Mesendoderm (in vitro differentiated cells): ENCODE measurements around the gene SPDYE16.
"Not testable (repeated sequence)": the region's sequence is repeated elsewhere in the genome, so short reads cannot be mapped to it uniquely, and the experiment has no call there.

Experiments used
- DNase-seq: peaks from one replicate; pipeline ENCODE4 v3.0.0; 2013
- H2AK5ac ChIP-seq: 2 replicates; pipeline ENCODE4 v1.6.1; 2013; ENCODE audit warnings: low read length, inconsistent platforms
- H2BK120ac ChIP-seq: 2 replicates; pipeline ENCODE4 v1.6.1; 2013; ENCODE audit warnings: low read depth, mild to moderate bottlenecking, low read length, moderate library complexity, mixed read lengths
- H2BK15ac ChIP-seq: replicated peaks from 2 replicates; pipeline ENCODE4 v1.6.1; 2013; ENCODE audit warnings: low read depth, mild to moderate bottlenecking, moderate library complexity
- H2BK5ac ChIP-seq: 2 replicates; pipeline ENCODE4 v1.6.1; 2013; ENCODE audit warnings: low read length, inconsistent platforms
- H3K18ac ChIP-seq: 2 replicates; pipeline ENCODE4 v1.6.1; 2013; ENCODE audit warnings: mild to moderate bottlenecking, low read length, mixed read lengths
- H3K23ac ChIP-seq: one replicate; pipeline ENCODE4 v1.6.1; 2013; ENCODE audit warnings: low read length
- H3K27ac ChIP-seq: 2 replicates; pipeline ENCODE4 v1.5.1; 2013; ENCODE audit warnings: low read depth, mild to moderate bottlenecking, inconsistent platforms, low read length, moderate library complexity
- H3K27me3 ChIP-seq: 2 replicates; pipeline ENCODE4 v1.6.1; 2013; ENCODE audit warnings: low read length, control low read depth, mild to moderate bottlenecking, inconsistent platforms; ENCODE audit not compliant: insufficient read depth, poor library complexity
- H3K36me3 ChIP-seq: 2 replicates; pipeline ENCODE4 v1.6.1; 2013; ENCODE audit warnings: low read length, inconsistent platforms; ENCODE audit not compliant: control insufficient read depth, insufficient read depth
- H3K4ac ChIP-seq: one replicate; pipeline ENCODE4 v1.6.1; 2013; ENCODE audit warnings: low read depth, mild to moderate bottlenecking, low read length, moderate library complexity
- H3K4me1 ChIP-seq: 2 replicates; pipeline ENCODE4 v1.6.1; 2013; ENCODE audit warnings: low read depth, low read length, inconsistent platforms; ENCODE audit not compliant: control insufficient read depth
- H3K4me2 ChIP-seq: 2 replicates; pipeline ENCODE4 v1.6.1; 2013; ENCODE audit warnings: low read length
- H3K4me3 ChIP-seq: 2 replicates; pipeline ENCODE4 v1.5.1; 2013; ENCODE audit warnings: mild to moderate bottlenecking, low read length
- H3K56ac ChIP-seq: one replicate; pipeline ENCODE4 v1.6.1; 2013; ENCODE audit warnings: low read length
- H3K79me1 ChIP-seq: 2 replicates; pipeline ENCODE4 v1.6.1; 2013; ENCODE audit warnings: low read length, inconsistent platforms
- H3K79me2 ChIP-seq: 2 replicates; pipeline ENCODE4 v1.6.1; 2013; ENCODE audit warnings: mild to moderate bottlenecking, low read length; ENCODE audit not compliant: control insufficient read depth, insufficient read depth
- H3K9ac ChIP-seq: 2 replicates; pipeline ENCODE4 v1.6.1; 2013; ENCODE audit warnings: low read length, inconsistent platforms
- H4K5ac ChIP-seq: one replicate; pipeline ENCODE4 v1.6.1; 2013; ENCODE audit warnings: low read length
- H4K8ac ChIP-seq: one replicate; pipeline ENCODE4 v1.6.1; 2013; ENCODE audit warnings: low read depth, mild to moderate bottlenecking, control low read depth, low read length, moderate library complexity
- WGBS: extraction: QIAGEN DNeasy Blood & Tissue Kit; methylation state at CpG from one replicate; pipeline ENCODE4 v1.1.7; 2013; ENCODE audit warnings: low lambda C conversion rate, missing lambda C conversion rate; ENCODE audit not compliant: insufficient coverage; ENCODE audit errors: extremely low coverage; 5-methylcytosine and 5-hydroxymethylcytosine counted together

SPDYE16 gene

GRCh38 chr7:76513817-76514799 lies 29.0 kb downstream of the SPDYE16 start:
- H3K4ac ChIP-seq, result no peak overlapping the region
- no peak overlapping the region for H2AK5ac ChIP-seq
- no peak overlapping the region for H3K9ac ChIP-seq
- H3K4me1 ChIP-seq, result peaks cover 2% of the 10 kb centered on the region
- no peak for DNase-seq
- no peak overlapping the region for H2BK120ac ChIP-seq
- H3K79me1 ChIP-seq, result no peaks in the 10 kb centered on the region
- H3K36me3 ChIP-seq, result no peaks in the 10 kb centered on the region
- H4K5ac ChIP-seq, result no peak overlapping the region
- no peak overlapping the region for H3K23ac ChIP-seq
- no peak overlapping the region for H3K4me3 ChIP-seq
- H3K27me3 ChIP-seq, result no peaks in the 10 kb centered on the region
- H3K56ac ChIP-seq, result no peak overlapping the region
- no peak overlapping the region for H3K18ac ChIP-seq
- H2BK15ac ChIP-seq, result no peak overlapping the region
- no peak overlapping the region for H3K27ac ChIP-seq
- no peak overlapping the region for H4K8ac ChIP-seq
- H3K4me2 ChIP-seq, result no peak overlapping the region
- no peak overlapping the region for H2BK5ac ChIP-seq
- no CpG with 5 or more reads among the region's 29 CpGs for WGBS
- H3K79me2 ChIP-seq, result no peaks in the 10 kb centered on the region

DNA sequence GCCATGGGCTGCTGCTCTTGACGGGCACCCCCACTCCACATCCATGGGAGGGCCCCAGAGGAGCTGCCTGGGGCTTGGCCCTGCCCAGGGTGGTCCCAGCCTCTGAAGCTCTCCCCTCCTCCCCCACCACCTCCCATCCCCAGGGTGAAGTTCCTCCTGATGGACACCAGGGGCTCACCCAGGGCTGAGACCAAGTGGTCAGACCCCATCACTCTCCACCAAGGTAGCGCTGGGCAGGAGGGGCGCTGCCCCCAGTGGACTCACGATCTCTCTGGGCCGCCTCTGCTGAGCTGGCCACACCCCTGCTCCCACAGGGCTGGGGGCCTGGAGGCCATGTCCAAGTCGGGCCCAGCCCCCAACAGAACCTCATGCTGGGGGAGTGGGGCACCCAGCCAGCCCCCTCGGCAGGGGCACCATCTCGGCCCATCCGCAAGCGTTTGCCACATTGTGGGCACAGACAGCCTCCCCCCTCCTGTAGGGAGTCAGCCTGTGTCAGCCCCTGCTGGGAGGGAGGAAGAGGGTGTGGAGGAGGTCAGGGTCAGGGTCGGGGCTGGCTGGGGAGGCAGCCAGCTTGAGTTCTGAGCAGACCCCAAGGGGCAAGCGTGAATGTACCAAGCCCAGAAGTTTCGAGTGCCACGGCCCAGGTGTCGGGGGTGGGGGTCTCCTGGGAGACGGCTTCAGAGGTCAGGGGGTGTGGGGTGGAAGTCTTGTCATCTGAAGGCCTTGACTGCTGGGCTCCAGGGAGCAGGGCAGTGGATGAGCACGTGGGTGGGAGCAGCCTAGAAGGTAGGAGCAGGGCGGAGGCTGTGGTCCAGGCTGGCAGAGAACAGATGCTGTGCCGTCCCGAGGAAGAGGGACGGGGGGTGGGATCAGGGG lies 29.9 kb downstream of the SPDYE16 start:
- Histone ChIP-seq H2BK120ac (no peak overlapping the region), H3K79me2 (no peaks in the 10 kb centered on the region), H3K27me3 (no peaks in the 10 kb centered on the region), H2BK5ac (no peak overlapping the region), H3K9ac (no peak overlapping the region), H3K4me2 (no peak overlapping the region), H3K18ac (no peak overlapping the region), H3K4me1 (peaks cover 2% of the 10 kb centered on the region), H3K4ac (no peak overlapping the region), H3K36me3 (no peaks in the 10 kb centered on the region), H4K8ac (no peak overlapping the region), H3K56ac (no peak overlapping the region), H2BK15ac (no peak overlapping the region), H3K4me3 (no peak overlapping the region), H4K5ac (no peak overlapping the region), H3K23ac (no peak overlapping the region), H3K27ac (no peak overlapping the region), H2AK5ac (no peak overlapping the region), H3K79me1 (no peaks in the 10 kb centered on the region)
- no CpG with 5 or more reads among the region's 21 CpGs for WGBS
- peak; percentile 81 for DNase-seq

GRCh38 chr7:76511911-76512885 lies 30.9 kb downstream of the SPDYE16 start:
- H3K4me2 ChIP-seq, H3K27ac ChIP-seq, H4K5ac ChIP-seq, H3K23ac ChIP-seq, H3K4me3 ChIP-seq, H3K4me1 ChIP-seq, H3K9ac ChIP-seq, H3K18ac ChIP-seq, H2BK120ac ChIP-seq, H3K36me3 ChIP-seq, H2BK5ac ChIP-seq, H4K8ac ChIP-seq, H3K56ac ChIP-seq, H3K79me1 ChIP-seq, H3K4ac ChIP-seq, H3K79me2 ChIP-seq, DNase-seq, H2BK15ac ChIP-seq, H3K27me3 ChIP-seq, H2AK5ac ChIP-seq: not testable (repeated sequence)
- no CpG with 5 or more reads among the region's 31 CpGs for WGBS

DNA sequence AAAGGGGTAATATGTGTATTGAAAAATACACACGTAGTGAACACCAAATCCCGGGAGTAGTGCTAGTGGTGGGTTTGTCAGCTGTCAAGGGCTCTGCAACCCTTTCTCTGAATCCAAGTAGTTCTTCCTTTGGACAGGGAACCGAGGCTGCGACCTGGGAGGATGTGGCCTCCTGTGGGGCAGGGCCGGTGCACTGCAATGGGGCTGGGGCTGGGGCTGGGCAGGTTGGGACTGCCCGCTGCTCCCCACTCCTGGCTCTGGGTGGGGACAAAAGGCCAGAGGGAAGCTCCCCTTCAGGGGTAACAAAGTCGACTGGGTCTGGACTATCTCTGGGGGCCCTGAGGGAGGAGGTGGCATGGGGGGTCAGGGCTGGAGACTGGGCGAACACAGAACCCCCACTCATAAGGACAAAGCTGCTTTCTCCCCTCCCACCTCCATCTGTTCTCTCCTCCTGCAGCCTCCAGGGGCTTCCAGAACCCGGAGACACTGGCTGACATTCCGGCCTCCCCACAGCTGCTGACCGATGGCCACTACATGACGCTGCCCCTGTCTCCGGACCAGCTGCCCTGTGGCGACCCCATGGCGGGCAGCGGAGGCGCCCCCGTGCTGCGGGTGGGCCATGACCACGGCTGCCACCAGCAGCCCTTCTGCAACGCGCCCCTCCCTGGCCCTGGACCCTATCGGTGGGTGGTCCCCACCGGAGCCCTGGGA lies 31.7 kb downstream of the SPDYE16 start:
- H3K4me2 ChIP-seq, H3K27me3 ChIP-seq, H2AK5ac ChIP-seq, H2BK120ac ChIP-seq, H2BK5ac ChIP-seq, H3K56ac ChIP-seq, H3K4ac ChIP-seq, H4K5ac ChIP-seq, H3K4me1 ChIP-seq, DNase-seq, H3K23ac ChIP-seq, H3K18ac ChIP-seq, H3K9ac ChIP-seq, H3K79me1 ChIP-seq, H3K79me2 ChIP-seq, H3K36me3 ChIP-seq, H3K4me3 ChIP-seq, H2BK15ac ChIP-seq, H3K27ac ChIP-seq, H4K8ac ChIP-seq: not testable (repeated sequence)
- no CpG with 5 or more reads among the region's 24 CpGs for WGBS
